HepG2 (cell line): ENCODE measurements around the gene CDC14A. TPM values are rescaled to one million over a fixed set of nuclear protein-coding genes. Genes with fewer than 3 reads are reported as not detected.

Experiments used
- ATAC-seq: fragments of 200-7000 bp; cut with Tn5 transposase; 3 replicates; pipeline ENCODE4 v1.9.1; 2020; ENCODE audit warnings: mild to moderate bottlenecking, moderate library complexity
- BruUV-seq: library from RNA; stranded (reverse); fragments of 400-500 nt; replicated peaks from 2 replicates; lab custom pipeline; 2021; lab: Mats Ljungman, UMichigan
- CTCF ChIA-PET: fragments of 300-600 bp; formaldehyde crosslinking; extraction: SDS; loops from one replicate; lab custom pipeline; 2021; ENCODE audit warnings: low total read pairs, inconsistent platforms, low intra/inter-chr PET ratio; lab: Yijun Ruan, JAX
- POLR2A ChIA-PET: fragments of 350-600 bp; sonication (Branson Sonifier 250); formaldehyde crosslinking; loops from one replicate; lab custom pipeline; 2020; ENCODE audit warnings: antibody characterized with exemption, inconsistent platforms; lab: Yijun Ruan, JAX
- DNase-seq: peaks from one replicate; pipeline ENCODE4 v3.0.0-alpha.2; 2015; ENCODE audit warnings: low spot score
- FAIRE-seq: peaks from 3 replicates; lab custom pipeline; 2011; peaks lifted over from hg19 to GRCh38; lab: Jason Lieb, UNC
- H2AFZ ChIP-seq: one replicate; pipeline ENCODE4 v1.6.1; 2011; ENCODE audit warnings: low read length, inconsistent platforms
- H3K27ac ChIP-seq: fragments of 300-600 bp; 3 replicates; pipeline ENCODE4 v1.8.0; 2011; ENCODE audit warnings: mixed run types, mild to moderate bottlenecking, mixed read lengths, low read length, inconsistent platforms; ENCODE audit not compliant: insufficient read depth; ENCODE audit errors: extremely low read length
- H3K27me3 ChIP-seq, 2 experiments: fragments of 200-600 bp in 1 of 2; 2 replicates in 1 of 2; 3 replicates in 1 of 2; pipeline versions ENCODE4 v1.6.0 to v1.8.0; 2011; ENCODE audit warnings: low read length in 2 of 2, mild to moderate bottlenecking in 2 of 2, moderate library complexity in 2 of 2, inconsistent platforms in 1 of 2; ENCODE audit not compliant: insufficient read depth in 2 of 2, control insufficient read depth in 1 of 2
- H3K36me3 ChIP-seq, 2 experiments: fragments of 200-600 bp in 1 of 2; replicated peaks in 1 of 2; 2 replicates in 1 of 2; 3 replicates in 1 of 2; pipeline versions ENCODE4 v1.5.1 to v1.8.0; 2011; ENCODE audit warnings: low read length in 2 of 2, inconsistent platforms in 1 of 2; ENCODE audit not compliant: insufficient read depth in 2 of 2, control insufficient read depth in 1 of 2
- H3K4me1 ChIP-seq: 2 replicates; pipeline ENCODE4 v1.5.1; 2012; ENCODE audit warnings: low read length, inconsistent platforms; ENCODE audit not compliant: insufficient read depth
- H3K4me2 ChIP-seq: 2 replicates; pipeline ENCODE4 v1.6.0; 2011; ENCODE audit warnings: low read depth, low read length, inconsistent platforms
- H3K4me3 ChIP-seq, 3 experiments: fragments of 200-600 bp in 1 of 3; sonication (generic), shearing (Covaris generic) in 1 of 3; replicated peaks in 1 of 3; 2 replicates each; pipeline ENCODE4 v1.5.1; 2011 to 2016; ENCODE audit warnings: low read length in 3 of 3, inconsistent platforms in 2 of 3, low read depth in 2 of 3, mild to moderate bottlenecking in 2 of 3, control low read depth in 1 of 3, mixed read lengths in 1 of 3; ENCODE audit not compliant: insufficient read depth in 1 of 3
- H3K79me2 ChIP-seq: one replicate; pipeline ENCODE4 v1.6.1; 2011; ENCODE audit warnings: low read length, inconsistent platforms; ENCODE audit not compliant: insufficient read depth
- H3K9ac ChIP-seq: 2 replicates; pipeline ENCODE4 v1.6.0; 2011; ENCODE audit warnings: mild to moderate bottlenecking, low read depth, low read length, inconsistent platforms; ENCODE audit not compliant: insufficient read depth
- H3K9me3 ChIP-seq: 2 replicates; pipeline ENCODE4 v1.5.1; 2012; ENCODE audit warnings: mild to moderate bottlenecking, low read length
- H4K20me1 ChIP-seq: 2 replicates; pipeline ENCODE4 v1.6.0; 2011; ENCODE audit warnings: inconsistent platforms, mild to moderate bottlenecking, low read length, moderate library complexity; ENCODE audit not compliant: insufficient read depth
- DBP ChIP-seq: sonication (generic); formaldehyde crosslinking; IDR thresholded peaks from 2 replicates; pipeline ENCODE4 v1.4.0; 2020; ENCODE audit warnings: missing genetic modification reagents; ENCODE audit errors: not compliant biosample characterization
- DPF2 ChIP-seq: sonication (generic); formaldehyde crosslinking; IDR thresholded peaks from 2 replicates; pipeline ENCODE4 v1.4.0; 2020; ENCODE audit warnings: mild to moderate bottlenecking, low read depth, missing genetic modification reagents, borderline replicate concordance
- ELF3 ChIP-seq: IDR thresholded peaks from 2 replicates; pipeline ENCODE4 v1.6.1; 2016; ENCODE audit warnings: missing genetic modification reagents, missing compliant biosample characterization
- HOMEZ ChIP-seq: IDR thresholded peaks from 2 replicates; pipeline ENCODE4 v1.6.1; 2016; ENCODE audit warnings: low read depth
- SOX13 ChIP-seq, 3 experiments: fragments of 450-650 bp in 1 of 3; sonication (generic) in 1 of 3; formaldehyde crosslinking in 1 of 3; IDR thresholded peaks in 2 of 3; conservative IDR thresholded peaks in 1 of 3; 2 replicates each; pipeline versions ENCODE4 v1.5.0 to v1.6.1; 2016 to 2020; ENCODE audit warnings: antibody characterized with exemption in 1 of 3, mild to moderate bottlenecking in 1 of 3, missing compliant biosample characterization in 1 of 3, missing genetic modification reagents in 1 of 3, moderate library complexity in 1 of 3
- ZHX1 ChIP-seq: sonication (generic); formaldehyde crosslinking; IDR thresholded peaks from 2 replicates; pipeline ENCODE4 v1.8.1; 2022; ENCODE audit warnings: low read depth, mild to moderate bottlenecking, missing genetic modification reagents
- ZNF260 ChIP-seq: sonication (generic); formaldehyde crosslinking; IDR thresholded peaks from 2 replicates; pipeline ENCODE4 v1.4.0; 2020; ENCODE audit warnings: missing genetic modification reagents, low read depth, mild to moderate bottlenecking, borderline replicate concordance
- ZNF570 ChIP-seq: sonication (generic); formaldehyde crosslinking; IDR thresholded peaks from 2 replicates; pipeline ENCODE4 v1.4.0; 2020; ENCODE audit warnings: mild to moderate bottlenecking, missing genetic modification reagents, borderline replicate concordance
- ZNF609 ChIP-seq: sonication (generic); formaldehyde crosslinking; IDR thresholded peaks from 2 replicates; pipeline ENCODE4 v1.4.0; 2020; ENCODE audit warnings: mild to moderate bottlenecking, missing genetic modification reagents, borderline replicate concordance
- WGBS: methylation state at CpG from one replicate; pipeline ENCODE4 v1.1.6; 2017; ENCODE audit warnings: low lambda C conversion rate; 5-methylcytosine and 5-hydroxymethylcytosine counted together
- in situ Hi-C: cut with HindIII; loops from 2 replicates; pipeline ENCODE4 v1.10.0; 2017; ENCODE audit warnings: low pct_unique_long_range_greater_than_20kb; ENCODE audit not compliant: extremely low pct_ligation_motif_present
- intact Hi-C: fragments of 100-400 bp; cut with micrococcal nuclease; formaldehyde crosslinking; loops from one replicate; pipeline ENCODE4 v1.10.0; 2022; ENCODE audit not compliant: unreplicated experiment
- polyA plus RNA-seq, 8 experiments: library from polyadenylated mRNA; depleted of rRNA in 3 of 8; stranded (reverse) in 7 of 8; unstranded in 1 of 8; fragments of >200 nt; fragmentation: Illumina TruSeq in 4 of 8; extraction: Trizol in 4 of 8; gene quantifications; 2 replicates each; pipeline versions ENCODE4 v1.2.1 to v1.2.3, GENCODE V29; 2011 to 2016; ENCODE audit warnings: low read depth in 4 of 8, missing spikeins in 1 of 8, mixed read lengths in 1 of 8; ENCODE audit not compliant: insufficient read depth in 1 of 8
- total RNA-seq, 5 experiments: library from RNA; depleted of rRNA; stranded (reverse); fragments of >200 nt; fragmentation: Illumina TruSeq; extraction: Trizol; gene quantifications; 2 replicates each; pipeline ENCODE4 v1.2.3, GENCODE V29; 2016; ENCODE audit warnings: low read depth in 1 of 5

The CDC14A gene
- total and polyA plus RNA-seq, 2 of the 13 experiments (the other 11 are each of a cell fraction or from before 2014, with no cell fraction given): 2.8 to 4.9 TPM

- 47% methylated on average over 2 of the region's 2 CpGs for WGBS
- H3K4me2 ChIP-seq: 0 out of 2 replicates have a peak overlapping the region, but pooled peaks have one; percentile 21
- CTCF ChIA-PET: no interaction called here
- no peaks in the 10 kb centered on the region for H3K27me3 ChIP-seq
- no peaks in the 10 kb centered on the region for H3K79me2 ChIP-seq
- 0 out of 5 replicates have a peak, but pooled peaks cover 0 to 3% of the 10 kb centered on the region in 2 experiments for H3K36me3 ChIP-seq
- peak; percentile 85 for ATAC-seq
- peaks cover 10% of the 10 kb centered on the region for H3K4me1 ChIP-seq
- no peak overlapping the region; the same call in 1 of the 2 replicates for H3K9ac ChIP-seq
- POLR2A ChIA-PET: no interaction called here
- H3K4me3 ChIP-seq: no peak overlapping the region
- in situ Hi-C loops: no loop called here
- peak; percentile 55 for FAIRE-seq
- no peak overlapping the region for H3K27ac ChIP-seq
- H2AFZ ChIP-seq: peak overlapping the region; percentile 74
- DNase-seq: peak; percentile 37
- intact Hi-C loops: no loop called here
- no peaks in the 10 kb centered on the region for H4K20me1 ChIP-seq
- BruUV-seq: no TSS peak
- H3K9me3 ChIP-seq: no peaks in the 10 kb centered on the region
- no peak for TF ChIP-seq ZNF570
- TF ChIP-seq ZNF260 (CRISPR knock-in tag): no peak
- TF ChIP-seq DBP (CRISPR knock-in tag): no peak
- no peak for TF ChIP-seq SOX13 (IDR thresholded peaks at IDR 0.05)
- TF ChIP-seq SOX13 (CRISPR knock-in tag; conservative IDR thresholded peaks at IDR 0.05 in 1 of 2, IDR thresholded peaks at IDR 0.05 in 1 of 2): 0 out of 4 replicates have a peak, but pooled peaks of 1 of the 2 experiments have one; percentile 41
- TF ChIP-seq ZHX1 (CRISPR knock-in tag): no peak
- TF ChIP-seq DPF2 (CRISPR knock-in tag): no peak
- TF ChIP-seq HOMEZ (CRISPR knock-in tag): peak; percentile 46; the same call in 1 of the 2 replicates
- TF ChIP-seq ZNF609 (CRISPR knock-in tag): no peak
- peak; percentile 50; the same call in 1 of the 2 replicates for TF ChIP-seq ELF3
Measured at GRCh38 chr1:100400404-100400803, 48.1 kb downstream of the CDC14A start.
